Activated naive CD8-positive, alpha-beta T cell treated with anti-CD3 and anti-CD28 coated beads, Interleukin-2, amount 50 U/mL, for 16 hours (primary cell): ENCODE results near the gene RASSF5.
"Not testable (repeated sequence)": the region's sequence is repeated elsewhere in the genome, so short reads cannot be mapped to it uniquely, and the experiment has no call there.

Experiments
- DNase-seq: peaks from one replicate; pipeline ENCODE4 v3.0.0-alpha.2; 2020; ENCODE audit warnings: low read depth, low spot score

RASSF5 gene

GRCh38 chr1:206476591-206476990 lies 30.7 kb upstream of the RASSF5 start:
- no peak for DNase-seq

GRCh38 chr1:206477110-206477509 lies 30.2 kb upstream of the RASSF5 start:
- DNase-seq = no peak

DNA sequence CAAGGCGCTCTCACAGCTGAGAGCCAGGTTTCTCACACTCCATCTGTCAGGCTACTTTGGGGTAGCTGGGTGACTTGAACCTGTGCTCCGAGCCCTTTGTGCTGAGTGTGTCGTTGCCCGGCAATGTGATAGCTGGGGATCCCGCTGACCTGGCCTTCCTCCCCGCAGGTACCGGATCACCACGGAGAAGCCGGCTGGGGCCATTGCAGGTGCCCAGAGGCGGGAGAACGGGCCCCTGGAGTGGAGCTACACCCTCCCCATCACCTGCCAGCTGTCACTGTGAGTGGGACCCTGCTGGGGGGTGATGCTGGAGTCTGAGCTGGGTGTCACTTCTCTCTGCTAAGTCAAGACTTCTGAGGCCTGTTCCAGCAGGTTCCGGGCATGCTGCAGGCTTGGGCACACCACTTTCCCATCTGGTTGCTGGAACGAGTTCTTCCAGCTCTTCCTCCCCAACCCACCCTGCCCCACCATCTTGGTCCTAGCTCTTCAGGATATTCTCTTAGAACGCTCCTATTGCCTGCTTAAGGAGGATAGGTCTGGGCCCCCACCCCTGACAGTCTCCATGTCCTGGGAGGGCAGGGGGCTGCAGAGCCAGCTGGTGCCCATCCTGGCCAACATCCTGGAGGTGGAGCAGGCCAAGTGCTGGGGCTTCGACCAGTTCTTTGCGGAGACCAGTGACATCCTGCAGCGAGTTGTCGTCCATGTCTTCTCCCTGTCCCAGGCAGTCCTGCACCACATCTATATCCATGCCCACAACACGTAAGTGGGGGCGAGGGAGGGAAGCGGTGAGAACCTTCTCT lies 29.6 kb upstream of the RASSF5 start:
- DNase-seq = no peak

- DNase-seq = no peak
Observed at GRCh38 chr1:206478746-206479145, 28.6 kb upstream of the RASSF5 start.

DNA sequence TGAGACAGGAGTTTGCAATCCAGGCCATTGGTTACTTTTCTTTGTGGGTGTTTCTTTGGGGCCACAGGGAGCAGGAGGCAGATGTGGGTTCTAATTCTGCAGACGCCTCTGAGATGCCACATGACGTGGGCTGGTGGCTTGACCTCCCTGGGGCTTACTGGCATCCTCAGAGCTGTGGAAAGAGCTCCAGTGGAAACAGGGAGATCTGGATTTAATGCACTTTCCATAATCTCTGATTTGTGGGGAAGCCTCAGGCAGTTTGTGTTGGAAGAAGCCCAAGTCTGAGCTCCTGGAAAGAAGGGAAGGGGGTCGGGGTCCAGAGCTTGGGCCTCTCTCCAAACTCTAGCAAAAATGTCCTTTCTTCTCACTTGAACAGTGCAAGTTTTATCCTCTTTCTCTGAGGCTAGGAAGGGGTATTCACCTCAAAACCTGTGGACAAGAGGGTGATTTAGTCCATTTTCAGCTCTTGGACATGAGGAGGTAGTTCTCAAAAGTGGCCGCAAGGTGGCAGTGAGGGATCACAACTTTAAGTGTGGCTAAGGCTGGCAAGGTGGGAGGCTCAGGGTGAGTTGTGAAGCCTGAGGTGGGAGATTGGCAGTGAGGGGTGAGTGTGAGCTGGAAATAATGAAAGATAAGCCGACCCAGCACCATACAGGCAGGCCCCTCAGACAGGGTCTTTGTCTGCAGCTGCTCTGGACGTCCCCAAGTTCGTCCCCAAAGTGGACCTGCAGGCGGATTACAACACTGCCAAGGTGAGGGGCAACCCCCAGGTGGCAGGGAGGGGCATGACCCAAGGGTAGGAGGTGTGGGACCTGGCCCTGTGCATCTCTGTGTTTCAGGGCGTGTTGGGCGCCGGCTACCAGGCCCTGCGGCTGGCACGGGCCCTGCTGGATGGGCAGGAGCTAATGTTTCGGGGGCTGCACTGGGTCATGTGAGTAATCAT lies 27.9 kb upstream of the RASSF5 start:
- DNase-seq = peak; percentile 58

GRCh38 chr1:206480211-206480610 lies 27.1 kb upstream of the RASSF5 start:
- DNase-seq = no peak

DNA sequence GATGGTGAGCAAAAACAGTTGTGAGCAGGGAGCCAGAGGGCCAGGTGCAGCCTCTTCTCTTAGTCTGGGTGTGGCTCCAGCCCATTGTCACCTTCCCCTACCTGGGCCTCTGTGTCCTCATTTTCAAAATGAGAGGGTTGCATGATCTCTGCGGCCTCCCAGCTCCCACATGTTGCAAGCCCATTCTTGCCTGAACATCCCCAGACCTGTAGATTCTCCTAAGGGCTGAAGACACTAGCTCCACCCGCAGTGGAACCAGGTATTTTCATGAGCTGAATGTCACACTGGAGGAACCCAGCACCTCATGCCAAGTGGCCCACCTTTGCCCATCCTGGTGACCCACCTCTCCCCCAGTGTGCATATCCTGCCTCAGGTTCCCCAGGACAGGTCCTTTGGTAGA lies 24.7 kb upstream of the RASSF5 start:
- no peak for DNase-seq

- not testable (repeated sequence) for DNase-seq
Observed at GRCh38 chr1:206483864-206484263, 23.5 kb upstream of the RASSF5 start.

- no peak for DNase-seq
Observed at GRCh38 chr1:206484901-206485300, 22.4 kb upstream of the RASSF5 start.

- DNase-seq = no peak
Observed at GRCh38 chr1:206486995-206487788, 20.1 kb upstream of the RASSF5 start.

DNA sequence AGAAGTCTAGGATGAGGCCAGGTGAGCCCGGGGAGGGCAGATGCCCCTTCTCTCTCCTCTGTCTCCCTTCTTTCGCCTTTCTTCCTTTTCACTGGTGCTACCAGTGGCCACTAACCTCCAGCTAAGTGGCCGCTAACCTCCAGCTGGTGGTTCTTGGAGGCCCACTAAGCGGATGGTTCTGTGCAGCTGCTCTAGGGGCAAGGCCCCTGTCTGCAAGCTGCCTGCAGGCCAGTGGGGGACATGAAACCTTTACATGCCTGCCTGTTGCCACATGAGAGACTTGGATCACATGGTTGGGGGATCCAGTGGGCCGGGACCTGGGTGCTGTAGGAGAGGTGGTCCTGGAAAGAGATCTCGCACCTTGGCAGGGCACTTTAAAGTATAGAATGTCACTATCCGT lies 19.4 kb upstream of the RASSF5 start:
- DNase-seq = no peak

DNA sequence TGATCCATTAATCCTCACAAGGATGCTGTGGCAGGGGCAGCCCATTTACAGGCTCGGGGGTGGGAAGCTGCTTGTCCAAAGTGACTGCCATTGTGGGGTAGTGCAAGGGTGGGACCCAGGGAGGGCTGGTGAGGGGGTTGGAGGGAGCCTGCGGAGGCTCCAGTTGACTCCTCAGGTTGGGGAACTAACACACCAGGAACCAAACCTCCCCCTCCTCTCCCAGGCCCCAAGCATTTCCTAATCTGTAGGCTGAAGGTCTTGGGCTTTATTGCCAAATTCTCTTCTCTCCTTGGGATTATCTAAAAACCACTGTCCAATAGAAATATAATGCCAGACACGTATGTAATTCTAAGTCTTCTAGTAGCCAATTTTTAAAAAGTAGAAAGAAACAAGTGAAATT lies 18.9 kb upstream of the RASSF5 start:
- DNase-seq = no peak

DNA sequence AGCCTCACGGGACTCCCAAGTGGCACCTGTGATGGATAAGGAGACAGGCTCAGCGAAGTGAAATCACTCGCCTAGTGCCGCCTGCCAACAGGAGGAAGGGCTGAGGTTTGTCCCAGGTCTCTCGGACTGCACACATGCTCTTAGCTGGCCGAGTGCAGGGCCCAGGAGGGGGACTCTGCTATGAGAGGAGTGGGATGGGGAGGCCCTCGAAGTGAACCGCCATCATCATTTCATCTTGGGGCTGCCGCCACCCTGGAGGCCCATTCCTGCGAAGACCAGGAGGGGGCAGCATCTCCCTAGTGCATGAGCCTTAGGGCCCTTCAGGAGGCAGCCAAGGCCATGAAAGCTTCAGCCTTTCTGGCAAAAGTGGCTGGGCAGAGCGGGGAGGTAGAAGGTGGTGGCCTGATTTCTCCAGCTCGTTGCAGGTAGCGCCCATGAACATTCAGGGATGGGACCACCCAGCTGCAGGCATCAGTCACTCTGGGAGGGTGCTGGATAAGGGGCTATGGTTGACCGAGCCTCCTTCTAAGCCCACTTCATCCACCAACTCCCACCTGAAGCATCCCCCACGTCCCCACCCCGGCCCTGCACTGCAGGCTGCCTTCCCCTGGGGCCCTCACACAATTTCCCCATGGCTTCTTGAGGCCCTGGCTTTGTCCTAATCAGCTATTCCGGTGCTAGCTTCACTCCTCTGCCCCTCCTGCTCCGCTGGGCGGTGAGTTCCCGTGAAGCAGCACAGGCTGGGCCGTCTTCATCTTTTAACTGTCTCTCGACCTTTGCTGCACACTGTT lies 17.2 kb upstream of the RASSF5 start:
- DNase-seq = peak; percentile 44

DNA sequence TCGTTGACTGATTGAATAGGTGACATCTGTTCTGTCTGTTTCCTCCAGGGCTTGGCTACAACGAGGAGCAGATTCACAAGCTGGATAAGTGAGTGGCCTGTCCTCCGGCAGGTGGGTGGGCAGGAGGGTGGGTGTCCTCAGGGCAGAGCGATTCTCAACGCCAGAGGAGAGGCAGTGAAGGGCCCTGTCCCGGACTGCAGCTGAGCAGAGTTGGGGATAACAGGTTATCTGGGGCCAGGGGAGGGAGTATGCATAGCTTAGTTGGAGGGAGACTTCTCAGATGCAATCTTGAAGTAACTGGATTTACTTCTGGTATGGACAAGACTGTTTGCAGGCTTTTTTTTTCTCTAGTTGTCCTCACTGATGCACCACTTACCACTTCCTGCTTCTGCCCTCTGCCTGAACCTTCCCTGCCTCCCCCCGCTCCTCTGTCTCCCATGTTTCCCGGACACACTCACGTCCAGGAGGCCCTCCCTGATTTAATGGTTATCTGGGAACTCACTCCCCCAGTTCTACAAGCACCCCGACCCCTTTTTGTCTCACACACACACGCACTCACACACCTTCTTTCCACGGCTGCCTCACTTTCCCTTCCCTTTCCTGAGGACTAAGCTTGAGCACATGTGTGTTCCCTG lies 16.4 kb upstream of the RASSF5 start:
- DNase-seq = no peak

DNA sequence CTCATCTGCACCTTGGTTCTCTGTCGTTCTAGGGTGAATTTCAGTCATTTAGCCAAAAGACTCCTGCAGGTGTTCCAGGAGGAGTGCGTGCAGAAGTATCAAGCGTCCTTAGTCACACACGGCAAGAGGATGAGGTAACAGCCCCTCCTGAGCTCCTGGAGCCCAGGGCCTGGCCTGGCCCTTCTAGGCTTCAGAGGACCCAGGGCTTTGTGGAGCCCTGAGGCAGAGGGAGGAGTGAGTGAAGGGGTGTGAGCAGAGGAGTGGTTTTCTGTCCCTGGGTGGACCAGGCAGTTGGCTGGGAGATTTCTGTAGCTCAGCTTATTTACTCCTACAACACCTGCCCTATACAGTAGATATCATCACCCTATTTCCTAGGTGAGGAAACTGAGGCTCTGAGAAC lies 15.7 kb upstream of the RASSF5 start:
- no peak for DNase-seq

- DNase-seq = no peak
Observed at GRCh38 chr1:206492589-206492988, 14.7 kb upstream of the RASSF5 start.

- no peak for DNase-seq
Observed at GRCh38 chr1:206493279-206493678, 14.1 kb upstream of the RASSF5 start.

DNA sequence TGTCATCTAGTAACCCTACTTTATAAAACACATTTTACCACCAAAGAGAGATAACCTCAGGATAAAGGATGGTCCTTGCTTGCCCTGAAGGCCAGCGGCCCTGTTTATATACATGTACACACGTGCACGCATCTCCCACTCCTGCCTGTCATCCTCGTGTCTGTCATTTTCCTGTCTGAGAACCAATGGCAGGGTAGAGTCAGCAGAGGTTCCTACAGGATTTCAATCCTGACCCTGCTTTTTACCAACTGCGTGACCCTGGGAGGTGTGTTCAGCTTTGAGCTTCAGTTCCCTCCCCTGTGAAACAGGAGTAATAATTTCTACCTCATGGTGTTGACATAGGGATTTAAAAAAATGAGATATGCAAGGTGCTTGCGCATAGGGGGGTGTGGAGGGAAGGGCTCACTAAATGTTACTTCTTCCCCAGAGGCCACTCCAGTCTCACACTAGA lies 12.3 kb upstream of the RASSF5 start:
- DNase-seq = no peak

DNA sequence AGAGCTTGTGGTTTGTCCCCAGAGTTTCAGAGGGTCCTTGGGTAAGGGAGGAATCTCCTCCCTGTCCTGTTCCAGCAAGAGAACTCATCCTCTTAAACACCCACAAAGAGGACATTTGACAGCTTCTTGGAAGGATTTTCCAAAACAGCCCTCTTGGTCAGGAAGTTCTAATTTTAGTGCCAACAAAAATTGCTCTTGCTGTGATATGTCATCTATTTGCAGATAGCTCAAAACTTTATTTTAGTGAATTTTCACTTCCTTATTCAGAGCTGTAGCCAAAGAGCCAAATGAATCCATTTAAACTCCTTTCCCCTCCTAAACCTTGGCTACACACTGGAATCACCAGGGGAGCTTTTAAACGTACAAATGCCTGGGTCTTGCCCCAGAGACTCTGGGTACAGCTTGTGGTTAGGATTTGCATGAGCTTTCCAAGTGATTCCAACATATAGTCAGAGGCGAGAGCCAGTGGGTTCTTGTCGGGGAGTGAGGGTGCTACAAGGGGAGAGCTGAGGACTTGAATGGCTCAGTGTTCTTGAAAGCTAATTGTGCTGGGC lies 11.8 kb upstream of the RASSF5 start:
- no peak for DNase-seq

DNA sequence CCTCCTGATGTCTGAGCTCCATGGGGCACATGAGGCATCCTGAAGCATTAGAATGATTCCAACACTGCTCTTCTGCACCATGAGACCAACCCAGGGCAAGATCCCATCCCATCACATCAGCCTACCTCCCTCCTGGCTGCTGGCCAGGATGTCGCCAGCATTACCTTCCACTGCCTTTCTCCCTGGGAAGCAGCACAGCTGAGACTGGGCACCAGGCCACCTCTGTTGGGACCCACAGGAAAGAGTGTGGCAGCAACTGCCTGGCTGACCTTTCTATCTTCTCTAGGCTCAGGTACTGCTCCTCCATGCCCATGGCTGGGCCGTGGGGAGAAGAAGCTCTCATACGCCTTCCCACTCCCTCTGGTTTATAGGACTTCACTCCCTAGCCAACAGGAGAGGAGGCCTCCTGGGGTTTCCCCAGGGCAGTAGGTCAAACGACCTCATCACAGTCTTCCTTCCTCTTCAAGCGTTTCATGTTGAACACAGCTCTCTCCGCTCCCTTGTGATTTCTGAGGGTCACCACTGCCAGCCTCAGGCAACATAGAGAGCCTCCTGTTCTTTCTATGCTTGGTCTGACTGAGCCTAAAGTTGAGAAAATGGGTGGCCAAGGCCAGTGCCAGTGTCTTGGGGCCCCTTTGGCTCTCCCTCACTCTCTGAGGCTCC lies 11.1 kb upstream of the RASSF5 start:
- no peak for DNase-seq
